Measurements from ENCODE around the gene CLRN3. TPM values are rescaled to one million over a fixed set of nuclear protein-coding genes. Genes with fewer than 3 reads are reported as not detected.

Gene CLRN3
- total and polyA plus RNA-seq, 2 experiments from 2014 or later = 21.5 to 52.8 TPM

- no peak overlapping the region for H3K4me3 ChIP-seq
- H3K27ac ChIP-seq = no peak overlapping the region
- no peaks in the 10 kb centered on the region for H3K9me2 ChIP-seq (replicated peaks; ENCODE audit: insufficient read depth)
- H3K9me3 ChIP-seq (ENCODE audit: low read depth) = no peaks in the 10 kb centered on the region
- DNase-seq (ENCODE audit: low spot score) = no peak
- no peak overlapping the region for H3K4me2 ChIP-seq
- H3K79me2 ChIP-seq = peaks cover 24% of the 10 kb centered on the region
- no peaks in the 10 kb centered on the region for H3K36me3 ChIP-seq (replicated peaks; ENCODE audit: insufficient read depth, low read depth)
- H4K20me1 ChIP-seq (ENCODE audit: insufficient read depth, poor library complexity, severe bottlenecking) = no peaks in the 10 kb centered on the region
- no peaks in the 10 kb centered on the region for H3K27me3 ChIP-seq
- WGBS (ENCODE audit: low lambda C conversion rate, missing lambda C conversion rate) = 94% methylated on average over 10 of the region's 10 CpGs
- TF ChIP-seq EZH2phosphoT487 (IDR thresholded peaks at IDR 0.05; ENCODE audit: low read depth, severe bottlenecking, unreplicated experiment) = no peak
- TF ChIP-seq, protein P1, sequence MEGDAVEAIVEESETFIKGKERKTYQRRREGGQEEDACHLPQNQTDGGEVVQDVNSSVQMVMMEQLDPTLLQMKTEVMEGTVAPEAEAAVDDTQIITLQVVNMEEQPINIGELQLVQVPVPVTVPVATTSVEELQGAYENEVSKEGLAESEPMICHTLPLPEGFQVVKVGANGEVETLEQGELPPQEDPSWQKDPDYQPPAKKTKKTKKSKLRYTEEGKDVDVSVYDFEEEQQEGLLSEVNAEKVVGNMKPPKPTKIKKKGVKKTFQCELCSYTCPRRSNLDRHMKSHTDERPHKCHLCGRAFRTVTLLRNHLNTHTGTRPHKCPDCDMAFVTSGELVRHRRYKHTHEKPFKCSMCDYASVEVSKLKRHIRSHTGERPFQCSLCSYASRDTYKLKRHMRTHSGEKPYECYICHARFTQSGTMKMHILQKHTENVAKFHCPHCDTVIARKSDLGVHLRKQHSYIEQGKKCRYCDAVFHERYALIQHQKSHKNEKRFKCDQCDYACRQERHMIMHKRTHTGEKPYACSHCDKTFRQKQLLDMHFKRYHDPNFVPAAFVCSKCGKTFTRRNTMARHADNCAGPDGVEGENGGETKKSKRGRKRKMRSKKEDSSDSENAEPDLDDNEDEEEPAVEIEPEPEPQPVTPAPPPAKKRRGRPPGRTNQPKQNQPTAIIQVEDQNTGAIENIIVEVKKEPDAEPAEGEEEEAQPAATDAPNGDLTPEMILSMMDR (IDR thresholded peaks at IDR 0.05; ENCODE audit: poor library complexity) = no peak
- no peak for TF ChIP-seq EZH2 (IDR thresholded peaks at IDR 0.05; ENCODE audit: borderline replicate concordance)
- H2AFZ ChIP-seq = no peak overlapping the region
- peaks cover 18% of the 10 kb centered on the region for H3K4me1 ChIP-seq (ENCODE audit: insufficient read depth)
These were observed 9.2 kb downstream of the CLRN3 start for GRCh38 chr10:127883516-127883915.

- Histone ChIP-seq H3K9me3 (ENCODE audit: low read depth) (no peaks in the 10 kb centered on the region), H4K20me1 (ENCODE audit: insufficient read depth, poor library complexity, severe bottlenecking) (no peaks in the 10 kb centered on the region), H3K4me3 (no peak overlapping the region), H3K36me3 (replicated peaks; ENCODE audit: insufficient read depth, low read depth) (no peaks in the 10 kb centered on the region), H2AFZ (no peak overlapping the region), H3K9me2 (replicated peaks; ENCODE audit: insufficient read depth) (no peaks in the 10 kb centered on the region), H3K27ac (no peak overlapping the region), H3K27me3 (no peaks in the 10 kb centered on the region), H3K4me2 (no peak overlapping the region), H3K79me2 (peaks cover 22% of the 10 kb centered on the region), H3K4me1 (ENCODE audit: insufficient read depth) (peaks cover 18% of the 10 kb centered on the region)
- no peak for DNase-seq (ENCODE audit: low spot score)
- WGBS (ENCODE audit: low lambda C conversion rate, missing lambda C conversion rate) = 89% methylated on average over 4 of the region's 4 CpGs
- TF ChIP-seq EZH2 (IDR thresholded peaks at IDR 0.05; ENCODE audit: borderline replicate concordance) (no peak), EZH2phosphoT487 (IDR thresholded peaks at IDR 0.05; ENCODE audit: low read depth, severe bottlenecking, unreplicated experiment) (no peak)
- TF ChIP-seq, protein P1 (IDR thresholded peaks at IDR 0.05; ENCODE audit: poor library complexity) = no peak
These were observed 9.8 kb downstream of the CLRN3 start for GRCh38 chr10:127882801-127883459.

DNA sequence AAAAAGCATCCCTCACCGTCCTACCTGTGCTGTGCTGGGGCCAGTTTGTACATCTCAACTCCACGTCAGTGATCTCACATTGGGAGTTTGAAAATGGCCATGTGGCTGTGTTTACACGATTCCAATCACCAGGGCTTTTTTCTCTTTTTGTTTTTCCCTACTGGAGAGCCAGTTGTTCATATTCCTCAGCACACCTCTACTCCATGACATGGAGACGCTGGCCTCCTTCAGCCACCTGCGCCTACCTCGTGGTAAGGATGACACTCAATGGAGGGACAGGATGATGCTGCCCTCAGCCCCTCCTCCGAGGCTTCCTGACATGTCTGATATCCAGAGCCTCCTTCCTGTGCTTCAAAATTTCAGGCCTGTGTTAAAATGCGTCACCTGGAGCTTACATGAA, 10.3 kb downstream of the CLRN3 start:
- Histone ChIP-seq H3K36me3 (replicated peaks; ENCODE audit: insufficient read depth, low read depth) (no peaks in the 10 kb centered on the region), H3K9me3 (ENCODE audit: low read depth) (no peaks in the 10 kb centered on the region), H3K4me1 (ENCODE audit: insufficient read depth) (peaks cover 18% of the 10 kb centered on the region), H3K79me2 (peaks cover 17% of the 10 kb centered on the region), H3K4me3 (no peak overlapping the region), H3K27me3 (no peaks in the 10 kb centered on the region), H2AFZ (no peak overlapping the region), H4K20me1 (ENCODE audit: insufficient read depth, poor library complexity, severe bottlenecking) (no peaks in the 10 kb centered on the region), H3K4me2 (no peak overlapping the region), H3K27ac (peak overlapping the region; percentile 94), H3K9me2 (replicated peaks; ENCODE audit: insufficient read depth) (no peaks in the 10 kb centered on the region)
- WGBS (ENCODE audit: low lambda C conversion rate, missing lambda C conversion rate) = 88% methylated on average over 8 of the region's 8 CpGs
- TF ChIP-seq EZH2phosphoT487 (IDR thresholded peaks at IDR 0.05; ENCODE audit: low read depth, severe bottlenecking, unreplicated experiment) = no peak
- TF ChIP-seq EZH2 (IDR thresholded peaks at IDR 0.05; ENCODE audit: borderline replicate concordance) = no peak
- TF ChIP-seq, protein P1 (IDR thresholded peaks at IDR 0.05; ENCODE audit: poor library complexity) = no peak
- no peak for DNase-seq (ENCODE audit: low spot score)
